ENCODE data around the gene RNASE13.
"Not testable (repeated sequence)": the region's sequence is repeated elsewhere in the genome, so short reads cannot be mapped to it uniquely, and the experiment has no call there.

RNASE13 gene

GRCh38 chr14:21042918-21043317 is 8.3 kb upstream of the RNASE13 start:
- DNase-seq, result peak in 46 of 56 donors; percentile 12 to 79 (median 49)

GRCh38 chr14:21041676-21042433 is 7.2 kb upstream of the RNASE13 start, which contains the start of gene RNASE7:
Gene RNASE7, plus strand, starts transcription at chr14:21042362. Its CDS starts 631 bp downstream, at chr14:21042993.
- DNase-seq, result peak in 3 of 56 donors; percentile 13 to 59 (median 52)

GRCh38 chr14:21040941-21041340 is 6.3 kb upstream of the RNASE13 start:
- not testable (repeated sequence) for DNase-seq

- no peak for DNase-seq
These were observed 5.8 kb upstream of the RNASE13 start for GRCh38 chr14:21040370-21040925.

- peak in 47 of 56 donors; percentile 7 to 80 (median 46) for DNase-seq
These were observed 5.2 kb upstream of the RNASE13 start for GRCh38 chr14:21039585-21040369.

- DNase-seq, result peak in 55 of 56 donors; percentile 19 to 90 (median 77)
These were observed 4.1 kb upstream of the RNASE13 start for GRCh38 chr14:21038441-21039422.

- no peak for DNase-seq
These were observed 2.5 kb upstream of the RNASE13 start for GRCh38 chr14:21037156-21037555.

GRCh38 chr14:21036751-21037150 is 2.1 kb upstream of the RNASE13 start:
- peak in 4 of 56 donors; percentile 8 to 42 (median 26) for DNase-seq

- DNase-seq, result peak in 9 of 56 donors; percentile 7 to 36 (median 23)
These were observed 1.4 kb downstream of the RNASE13 start for GRCh38 chr14:21033133-21033698.

- peak in 3 of 56 donors; percentile 4 to 26 (median 17) for DNase-seq
These were observed 2.1 kb downstream of the RNASE13 start for GRCh38 chr14:21032326-21033132.

GRCh38 chr14:21030531-21030930 is 4.1 kb downstream of the RNASE13 start:
- DNase-seq, result no peak

GRCh38 chr14:21029917-21030316 is 4.7 kb downstream of the RNASE13 start, which contains the start of gene TPPP2:
Gene TPPP2, plus strand, starts transcription at chr14:21030217. Its CDS starts 365 bp downstream, at chr14:21030582.
- no peak for DNase-seq

- DNase-seq, result peak in 4 of 56 donors; percentile 37 to 66 (median 50)
These were observed 7.7 kb downstream of the RNASE13 start for GRCh38 chr14:21026988-21027315.

- peak in 55 of 56 donors; percentile 43 to 94 (median 85) for DNase-seq
These were observed 8.2 kb downstream of the RNASE13 start for GRCh38 chr14:21026274-21026987.

- DNase-seq, result peak; percentile 35 to 96 (median 86)
These were observed 9.0 kb downstream of the RNASE13 start for GRCh38 chr14:21025371-21026273.

- peak in 53 of 56 donors; percentile 45 to 93 (median 78) for DNase-seq
These were observed 9.8 kb downstream of the RNASE13 start, which contains the start of gene NDRG2 for GRCh38 chr14:21024585-21025370. Gene NDRG2, minus strand, starts transcription at chr14:21025061. Its CDS starts 1,746 bp downstream, at chr14:21023315.

All from nucleus accumbens (tissue), 56 donors.